ENCODE measurements around the gene EFTUD2.

EFTUD2 gene

GRCh38 chr17:44898768-44899073 is 524 bp downstream of the EFTUD2 start:
- H3K36me3 ChIP-seq (ENCODE audit: control insufficient read depth, insufficient read depth, low read length), result no peaks in the 10 kb centered on the region; the same call in none of the 2 replicates
- TF ChIP-seq CTCF (IDR thresholded peaks at IDR 0.05; ENCODE audit: insufficient read depth, low read length, poor library complexity, severe bottlenecking), result no peak
- DNase-seq (ENCODE audit: extremely low read depth, insufficient read length), result no peak
- H3K4me3 ChIP-seq (replicated peaks; ENCODE audit: low read depth, low read length), result peak overlapping the region; percentile 98
- no peaks in the 10 kb centered on the region for H3K27me3 ChIP-seq (replicated peaks; ENCODE audit: control insufficient read depth, insufficient read depth, low read length)

- DNase-seq (ENCODE audit: extremely low read depth, insufficient read length), result no peak
- TF ChIP-seq CTCF (IDR thresholded peaks at IDR 0.05; ENCODE audit: insufficient read depth, low read length, poor library complexity, severe bottlenecking), result no peak
- H3K36me3 ChIP-seq (ENCODE audit: control insufficient read depth, insufficient read depth, low read length), result peaks cover 2% of the 10 kb centered on the region
- no peaks in the 10 kb centered on the region for H3K27me3 ChIP-seq (replicated peaks; ENCODE audit: control insufficient read depth, insufficient read depth, low read length)
- no peak overlapping the region for H3K4me3 ChIP-seq (replicated peaks; ENCODE audit: low read depth, low read length)
Observed at GRCh38 chr17:44894642-44895041, 4.6 kb downstream of the EFTUD2 start.

GRCh38 chr17:44892250-44892649 is 7.0 kb downstream of the EFTUD2 start:
- Histone ChIP-seq H3K27me3 (replicated peaks; ENCODE audit: control insufficient read depth, insufficient read depth, low read length) (no peaks in the 10 kb centered on the region), H3K36me3 (ENCODE audit: control insufficient read depth, insufficient read depth, low read length) (peaks cover 2% of the 10 kb centered on the region), H3K4me3 (replicated peaks; ENCODE audit: low read depth, low read length) (no peak overlapping the region)
- DNase-seq (ENCODE audit: extremely low read depth, insufficient read length), result no peak
- TF ChIP-seq CTCF (IDR thresholded peaks at IDR 0.05; ENCODE audit: insufficient read depth, low read length, poor library complexity, severe bottlenecking), result no peak

- Histone ChIP-seq H3K27me3 (replicated peaks; ENCODE audit: control insufficient read depth, insufficient read depth, low read length) (no peaks in the 10 kb centered on the region), H3K36me3 (ENCODE audit: control insufficient read depth, insufficient read depth, low read length) (peaks cover 11% of the 10 kb centered on the region), H3K4me3 (replicated peaks; ENCODE audit: low read depth, low read length) (no peak overlapping the region)
- no peak for DNase-seq (ENCODE audit: extremely low read depth, insufficient read length)
- no peak for TF ChIP-seq CTCF (IDR thresholded peaks at IDR 0.05; ENCODE audit: insufficient read depth, low read length, poor library complexity, severe bottlenecking)
Observed at GRCh38 chr17:44889003-44889402, 10.2 kb downstream of the EFTUD2 start.

- no peaks in the 10 kb centered on the region for H3K27me3 ChIP-seq (replicated peaks; ENCODE audit: control insufficient read depth, insufficient read depth, low read length)
- peaks cover 13% of the 10 kb centered on the region for H3K36me3 ChIP-seq (ENCODE audit: control insufficient read depth, insufficient read depth, low read length)
- no peak for DNase-seq (ENCODE audit: extremely low read depth, insufficient read length)
- TF ChIP-seq CTCF (IDR thresholded peaks at IDR 0.05; ENCODE audit: insufficient read depth, low read length, poor library complexity, severe bottlenecking), result no peak
- H3K4me3 ChIP-seq (replicated peaks; ENCODE audit: low read depth, low read length), result no peak overlapping the region
Observed at GRCh38 chr17:44887971-44888954, 11.0 kb downstream of the EFTUD2 start.

Data from GM06990 (cell line).